SK-N-SH (cell line): ENCODE data around the gene RGS14. TPM values are rescaled to one million over a fixed set of nuclear protein-coding genes. Genes with fewer than 3 reads are reported as not detected.

Experiments used
- CTCF ChIA-PET: fragments of 300-600, 350-600 bp; formaldehyde crosslinking; extraction: SDS; loops from one replicate; lab custom pipeline; 2021; lab: Yijun Ruan, JAX
- POLR2A ChIA-PET: fragments of 350-600 bp; sonication (Branson Sonifier 250); formaldehyde crosslinking; extraction: SDS; loops from one replicate; lab custom pipeline; 2020; ENCODE audit warnings: antibody characterized with exemption, inconsistent platforms; lab: Yijun Ruan, JAX
- DNase-seq: peaks from one replicate; pipeline ENCODE4 v3.0.0; 2012
- H2AFZ ChIP-seq: fragments of 200-600 bp; sonication (generic); 2 replicates; pipeline ENCODE4 v1.8.1; 2016; ENCODE audit warnings: antibody characterized with exemption, mild to moderate bottlenecking, low read depth
- H3F3A ChIP-seq: fragments of 200-600 bp; sonication (generic); replicated peaks from 2 replicates; pipeline ENCODE3; 2016; ENCODE audit warnings: antibody characterized with exemption, mild to moderate bottlenecking; ENCODE audit not compliant: insufficient read depth
- H3K27ac ChIP-seq, 2 experiments: fragments of 200-500 bp in 1 of 2; fragments of 200-600 bp in 1 of 2; sonication (Bioruptor generic) in 1 of 2; sonication (generic), shearing (Covaris generic) in 1 of 2; 2 replicates each; pipeline versions ENCODE4 v1.5.1 to v1.6.1; 2014 to 2016; ENCODE audit warnings: low read depth in 2 of 2, inconsistent platforms in 1 of 2, low read length in 1 of 2, mild to moderate bottlenecking in 1 of 2, mixed read lengths in 1 of 2
- H3K27me3 ChIP-seq: fragments of 200-600 bp; sonication (generic), shearing (Covaris generic); 2 replicates; pipeline ENCODE4 v1.6.1; 2016; ENCODE audit warnings: mixed run types; ENCODE audit not compliant: insufficient read depth
- H3K36me3 ChIP-seq, 2 experiments: fragments of 200-500 bp in 1 of 2; fragments of 200-600 bp in 1 of 2; sonication (Bioruptor generic) in 1 of 2; sonication (generic) in 1 of 2; replicated peaks in 1 of 2; 2 replicates each; pipeline versions ENCODE3 to v1.5.1; 2014 to 2016; ENCODE audit warnings: low read length in 1 of 2, mild to moderate bottlenecking in 1 of 2; ENCODE audit not compliant: insufficient read depth in 2 of 2, control insufficient read depth in 1 of 2
- H3K4me1 ChIP-seq, 2 experiments: fragments of 200-500 bp in 1 of 2; fragments of 200-600 bp in 1 of 2; sonication (Bioruptor generic) in 1 of 2; sonication (generic), shearing (Covaris generic) in 1 of 2; 2 replicates each; pipeline versions ENCODE4 v1.5.1 to v1.6.1; 2014 to 2016; ENCODE audit warnings: low read depth in 1 of 2, low read length in 1 of 2, mixed run types in 1 of 2; ENCODE audit not compliant: insufficient read depth in 2 of 2, control insufficient read depth in 1 of 2
- H3K4me2 ChIP-seq: fragments of 200-600 bp; sonication (generic), shearing (Covaris generic); 2 replicates; pipeline ENCODE4 v1.6.1; 2017; ENCODE audit warnings: mixed run types
- H3K4me3 ChIP-seq, 2 experiments: fragments of 200-500 bp in 1 of 2; fragments of 200-600 bp in 1 of 2; sonication (Bioruptor generic) in 1 of 2; sonication (generic), shearing (Covaris generic) in 1 of 2; 2 replicates each; pipeline versions ENCODE4 v1.5.1 to v1.8.1; 2014 to 2016; ENCODE audit warnings: low read depth in 2 of 2, inconsistent platforms in 1 of 2, low read length in 1 of 2, mild to moderate bottlenecking in 1 of 2, mixed read lengths in 1 of 2, moderate library complexity in 1 of 2
- H3K79me2 ChIP-seq: fragments of 200-600 bp; sonication (generic); 2 replicates; pipeline ENCODE4 v1.8.1; 2017; ENCODE audit warnings: mild to moderate bottlenecking; ENCODE audit not compliant: insufficient read depth
- H3K9ac ChIP-seq: fragments of 200-600 bp; sonication (generic); 2 replicates; pipeline ENCODE4 v1.6.1; 2017; ENCODE audit warnings: mixed run types
- H3K9me2 ChIP-seq: fragments of 200-600 bp; sonication (generic); 2 replicates; pipeline ENCODE4 v1.6.1; 2017; ENCODE audit warnings: mixed run types
- H3K9me3 ChIP-seq: fragments of 200-600 bp; sonication (generic); 2 replicates; pipeline ENCODE4 v1.6.1; 2017; ENCODE audit warnings: mixed run types, mild to moderate bottlenecking, moderate library complexity
- H4K20me1 ChIP-seq: fragments of 200-600 bp; sonication (generic); 2 replicates; pipeline ENCODE4 v1.6.1; 2017; ENCODE audit warnings: mild to moderate bottlenecking, mixed run types; ENCODE audit not compliant: insufficient read depth
- EP300 ChIP-seq, 2 experiments: IDR thresholded peaks; 2 replicates each; pipeline versions ENCODE4 v1.4.0 to v1.6.1; 2012; ENCODE audit warnings: borderline replicate concordance in 1 of 2, low read depth in 1 of 2, low read length in 1 of 2
- EZH2phosphoT487 ChIP-seq: fragments of 200-600 bp; sonication (generic); IDR thresholded peaks from 2 replicates; pipeline ENCODE4 v1.6.1; 2017; ENCODE audit warnings: low read depth, mixed run types, mild to moderate bottlenecking, antibody characterized with exemption, moderate library complexity, borderline replicate concordance
- FOSL2 ChIP-seq: IDR thresholded peaks from 2 replicates; pipeline ENCODE4 v1.4.0; 2012; ENCODE audit warnings: low read depth, mild to moderate bottlenecking, moderate library complexity, borderline replicate concordance
- FOXM1 ChIP-seq: IDR thresholded peaks from 2 replicates; pipeline ENCODE4 v1.4.0; 2012; ENCODE audit warnings: low read depth, mild to moderate bottlenecking
- GABPA ChIP-seq: IDR thresholded peaks from 2 replicates; pipeline ENCODE4 v1.4.0; 2012; ENCODE audit warnings: low read depth, mild to moderate bottlenecking
- JUND ChIP-seq: IDR thresholded peaks from 2 replicates; pipeline ENCODE4 v1.4.0; 2012
- NRF1 ChIP-seq: IDR thresholded peaks from 2 replicates; pipeline ENCODE4 v1.6.1; 2012; ENCODE audit warnings: low read depth, mild to moderate bottlenecking, low read length
- PBX3 ChIP-seq: IDR thresholded peaks from 2 replicates; pipeline ENCODE4; 2012
- POLR2AphosphoS5 ChIP-seq: IDR thresholded peaks from 2 replicates; pipeline ENCODE4 v1.6.1; 2012; ENCODE audit warnings: low read depth, low read length
- RAD21 ChIP-seq: IDR thresholded peaks from 2 replicates; pipeline ENCODE4 v1.6.1; 2012; ENCODE audit warnings: mild to moderate bottlenecking, low read length
- RXRA ChIP-seq: IDR thresholded peaks from 2 replicates; pipeline ENCODE4 v1.4.0; 2012; ENCODE audit warnings: low read depth, mild to moderate bottlenecking, borderline replicate concordance
- SIN3A ChIP-seq: IDR thresholded peaks from 2 replicates; pipeline ENCODE4 v1.6.1; 2012; ENCODE audit warnings: low read depth, mild to moderate bottlenecking, low read length, moderate library complexity, borderline replicate concordance
- SMC3 ChIP-seq: IDR thresholded peaks from 2 replicates; pipeline ENCODE4 v1.6.1; 2012; ENCODE audit warnings: low read depth, low read length, improper control_type of control experiment
- TAF1 ChIP-seq: IDR thresholded peaks from 2 replicates; pipeline ENCODE4 v1.6.1; 2012; ENCODE audit warnings: low read depth, mild to moderate bottlenecking, low read length, moderate library complexity, borderline replicate concordance
- TCF12 ChIP-seq: IDR thresholded peaks from 2 replicates; pipeline ENCODE4 v1.4.0; 2012
- TEAD4 ChIP-seq: IDR thresholded peaks from 2 replicates; pipeline ENCODE4 v1.4.0; 2012; ENCODE audit warnings: mild to moderate bottlenecking, borderline replicate concordance; ENCODE audit not compliant: insufficient read depth
- WGBS: methylation state at CpG from one replicate; pipeline ENCODE4 v1.1.6; 2017; ENCODE audit warnings: low lambda C conversion rate; 5-methylcytosine and 5-hydroxymethylcytosine counted together
- polyA plus RNA-seq, 3 experiments: library from polyadenylated mRNA; depleted of rRNA; stranded (reverse); fragments of >200 nt; gene quantifications; 2 replicates each; pipeline ENCODE4 v1.2.3, GENCODE V29; 2012
- TF ChIP-seq, protein P1 (sequence below): fragments of 200-600 bp; sonication (generic); IDR thresholded peaks from 2 replicates; pipeline ENCODE4 v1.6.1; 2017; ENCODE audit warnings: antibody characterized with exemption, mild to moderate bottlenecking, moderate library complexity
- TF ChIP-seq, protein P2 (sequence below): IDR thresholded peaks from 2 replicates; pipeline ENCODE4 v1.4.0; 2012; ENCODE audit warnings: low read depth
- TF ChIP-seq, protein P3 (sequence below): IDR thresholded peaks from 2 replicates; pipeline ENCODE4 v1.4.0; 2012; ENCODE audit warnings: low read depth, borderline replicate concordance
- TF ChIP-seq, protein P4 (sequence below): fragments of 150-350 bp; IDR thresholded peaks from 2 replicates; pipeline ENCODE4 v1.6.1; 2016; ENCODE audit warnings: mild to moderate bottlenecking, low read depth, low read length

Gene RGS14
- polyA plus RNA-seq, 1 of the 3 experiments (the other 2 are of a cell fraction) = 26.5 TPM

- Histone ChIP-seq H3K9me3 (no peaks in the 10 kb centered on the region), H3K27me3 (no peaks in the 10 kb centered on the region), H3K9ac (no peak overlapping the region), H4K20me1 (no peaks in the 10 kb centered on the region), H3K27ac (no peak overlapping the region), H3K4me1 (peaks cover 0 to 7% of the 10 kb centered on the region in 2 experiments; a peak in 2 of 4 replicates), H3K79me2 (no peaks in the 10 kb centered on the region), H3K36me3 (no peaks in the 10 kb centered on the region), H3K9me2 (no peaks in the 10 kb centered on the region), H3F3A (peaks cover 4% of the 10 kb centered on the region), H3K4me2 (no peak overlapping the region), H2AFZ (no peak overlapping the region), H3K4me3 (no peak overlapping the region)
- TF ChIP-seq RXRA (no peak), SMC3 (no peak), SIN3A (no peak), RAD21 (no peak), FOXM1 (no peak), FOSL2 (no peak), POLR2AphosphoS5 (no peak), JUND (no peak), TAF1 (no peak), EZH2phosphoT487 (no peak), PBX3 (no peak), TCF12 (no peak), GABPA (no peak), TEAD4 (no peak), NRF1 (no peak), EP300 (IDR thresholded peaks at IDR 0.05; ENCODE audit: borderline replicate concordance in 1 of 2, low read depth in 1 of 2, low read length in 1 of 2) (no peak)
- TF ChIP-seq, protein P1, sequence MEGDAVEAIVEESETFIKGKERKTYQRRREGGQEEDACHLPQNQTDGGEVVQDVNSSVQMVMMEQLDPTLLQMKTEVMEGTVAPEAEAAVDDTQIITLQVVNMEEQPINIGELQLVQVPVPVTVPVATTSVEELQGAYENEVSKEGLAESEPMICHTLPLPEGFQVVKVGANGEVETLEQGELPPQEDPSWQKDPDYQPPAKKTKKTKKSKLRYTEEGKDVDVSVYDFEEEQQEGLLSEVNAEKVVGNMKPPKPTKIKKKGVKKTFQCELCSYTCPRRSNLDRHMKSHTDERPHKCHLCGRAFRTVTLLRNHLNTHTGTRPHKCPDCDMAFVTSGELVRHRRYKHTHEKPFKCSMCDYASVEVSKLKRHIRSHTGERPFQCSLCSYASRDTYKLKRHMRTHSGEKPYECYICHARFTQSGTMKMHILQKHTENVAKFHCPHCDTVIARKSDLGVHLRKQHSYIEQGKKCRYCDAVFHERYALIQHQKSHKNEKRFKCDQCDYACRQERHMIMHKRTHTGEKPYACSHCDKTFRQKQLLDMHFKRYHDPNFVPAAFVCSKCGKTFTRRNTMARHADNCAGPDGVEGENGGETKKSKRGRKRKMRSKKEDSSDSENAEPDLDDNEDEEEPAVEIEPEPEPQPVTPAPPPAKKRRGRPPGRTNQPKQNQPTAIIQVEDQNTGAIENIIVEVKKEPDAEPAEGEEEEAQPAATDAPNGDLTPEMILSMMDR = no peak
- TF ChIP-seq, protein P2, sequence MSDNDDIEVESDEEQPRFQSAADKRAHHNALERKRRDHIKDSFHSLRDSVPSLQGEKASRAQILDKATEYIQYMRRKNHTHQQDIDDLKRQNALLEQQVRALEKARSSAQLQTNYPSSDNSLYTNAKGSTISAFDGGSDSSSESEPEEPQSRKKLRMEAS = no peak
- TF ChIP-seq, protein P3, sequence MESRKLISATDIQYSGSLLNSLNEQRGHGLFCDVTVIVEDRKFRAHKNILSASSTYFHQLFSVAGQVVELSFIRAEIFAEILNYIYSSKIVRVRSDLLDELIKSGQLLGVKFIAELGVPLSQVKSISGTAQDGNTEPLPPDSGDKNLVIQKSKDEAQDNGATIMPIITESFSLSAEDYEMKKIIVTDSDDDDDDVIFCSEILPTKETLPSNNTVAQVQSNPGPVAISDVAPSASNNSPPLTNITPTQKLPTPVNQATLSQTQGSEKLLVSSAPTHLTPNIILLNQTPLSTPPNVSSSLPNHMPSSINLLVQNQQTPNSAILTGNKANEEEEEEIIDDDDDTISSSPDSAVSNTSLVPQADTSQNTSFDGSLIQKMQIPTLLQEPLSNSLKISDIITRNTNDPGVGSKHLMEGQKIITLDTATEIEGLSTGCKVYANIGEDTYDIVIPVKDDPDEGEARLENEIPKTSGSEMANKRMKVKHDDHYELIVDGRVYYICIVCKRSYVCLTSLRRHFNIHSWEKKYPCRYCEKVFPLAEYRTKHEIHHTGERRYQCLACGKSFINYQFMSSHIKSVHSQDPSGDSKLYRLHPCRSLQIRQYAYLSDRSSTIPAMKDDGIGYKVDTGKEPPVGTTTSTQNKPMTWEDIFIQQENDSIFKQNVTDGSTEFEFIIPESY = no peak
- TF ChIP-seq, protein P4, sequence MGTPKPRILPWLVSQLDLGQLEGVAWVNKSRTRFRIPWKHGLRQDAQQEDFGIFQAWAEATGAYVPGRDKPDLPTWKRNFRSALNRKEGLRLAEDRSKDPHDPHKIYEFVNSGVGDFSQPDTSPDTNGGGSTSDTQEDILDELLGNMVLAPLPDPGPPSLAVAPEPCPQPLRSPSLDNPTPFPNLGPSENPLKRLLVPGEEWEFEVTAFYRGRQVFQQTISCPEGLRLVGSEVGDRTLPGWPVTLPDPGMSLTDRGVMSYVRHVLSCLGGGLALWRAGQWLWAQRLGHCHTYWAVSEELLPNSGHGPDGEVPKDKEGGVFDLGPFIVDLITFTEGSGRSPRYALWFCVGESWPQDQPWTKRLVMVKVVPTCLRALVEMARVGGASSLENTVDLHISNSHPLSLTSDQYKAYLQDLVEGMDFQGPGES = no peak
- DNase-seq = no peak
- 100% methylated on average over 2 of the region's 6 CpGs for WGBS
- ChIA-PET POLR2A (no interaction called here), CTCF (interaction anchor here (7.9 to 8.3 kb wide), 2 partner anchors 9 to 11 kb away, joined by 58 read pairs; no protein-coding TSS in a partner anchor)
Observed at GRCh38 chr5:177380805-177381126, 23.0 kb downstream of the RGS14 start.
